Mucosa of stomach (tissue), 1 donor: ENCODE data around the gene OCSTAMP.

Source experiments
- H3K27me3 ChIP-seq: one replicate; pipeline ENCODE4 v1.7.0; 2013; ENCODE audit warnings: mild to moderate bottlenecking, low read length; ENCODE audit not compliant: control insufficient read depth, insufficient read depth
- H3K36me3 ChIP-seq: one replicate; pipeline ENCODE4 v1.7.0; 2013; ENCODE audit warnings: low read length; ENCODE audit not compliant: control insufficient read depth, insufficient read depth
- H3K4me1 ChIP-seq: one replicate; pipeline ENCODE4 v1.7.0; 2013; ENCODE audit warnings: mild to moderate bottlenecking, low read length; ENCODE audit not compliant: control insufficient read depth, insufficient read depth
- H3K4me3 ChIP-seq: one replicate; pipeline ENCODE4 v1.7.0; 2013; ENCODE audit warnings: low read length
- H3K9ac ChIP-seq: one replicate; pipeline ENCODE4 v1.7.0; 2013; ENCODE audit warnings: mild to moderate bottlenecking, low read length, moderate library complexity
- H3K9me3 ChIP-seq: one replicate; pipeline ENCODE4 v1.7.0; 2013; ENCODE audit warnings: mild to moderate bottlenecking, low read length, moderate library complexity; ENCODE audit not compliant: control insufficient read depth
- donor health status: Pancreatic carcinoma.

OCSTAMP gene

GRCh38 chr20:46494077-46494476, 56.4 kb downstream of the OCSTAMP start:
- no peaks in the 10 kb centered on the region for H3K4me1 ChIP-seq
- H3K27me3 ChIP-seq, result no peaks in the 10 kb centered on the region
- H3K9ac ChIP-seq, result no peak overlapping the region
- H3K36me3 ChIP-seq, result no peaks in the 10 kb centered on the region
- H3K9me3 ChIP-seq, result no peaks in the 10 kb centered on the region
- H3K4me3 ChIP-seq, result no peak overlapping the region

- no peaks in the 10 kb centered on the region for H3K36me3 ChIP-seq
- H3K4me3 ChIP-seq, result no peak overlapping the region
- no peaks in the 10 kb centered on the region for H3K27me3 ChIP-seq
- H3K9ac ChIP-seq, result no peak overlapping the region
- no peaks in the 10 kb centered on the region for H3K4me1 ChIP-seq
- no peaks in the 10 kb centered on the region for H3K9me3 ChIP-seq
Measured at GRCh38 chr20:46491354-46491753, 59.1 kb downstream of the OCSTAMP start.
